ENCODE measurements around the gene CTRB2. TPM values are rescaled to one million over a fixed set of nuclear protein-coding genes. Genes with fewer than 3 reads are reported as not detected.

CTRB2 gene
- total RNA-seq, 4 donors from 2014 or later, result not detected

DNA sequence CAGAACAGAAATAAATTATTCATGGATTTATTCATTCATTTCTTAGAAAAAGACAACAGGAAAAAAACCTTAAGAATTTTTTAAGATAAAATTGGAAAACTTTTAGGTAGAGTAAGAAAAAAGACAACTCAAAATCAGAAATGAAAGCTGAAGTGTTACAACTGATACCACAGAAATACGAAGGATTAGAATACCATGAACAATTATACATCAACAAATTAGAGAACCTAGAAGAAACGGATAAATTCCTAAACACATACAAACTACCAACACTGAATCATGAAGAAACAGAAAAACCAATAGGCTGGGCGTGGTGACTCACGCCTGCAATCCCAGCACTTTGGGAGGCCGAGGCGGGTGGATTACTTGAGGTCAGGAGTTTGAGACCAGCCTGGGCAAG is 27.8 kb downstream of the CTRB2 start:
- Histone ChIP-seq H3K4me3 (no peak overlapping the region), H3K36me3 (no peaks in the 10 kb centered on the region), H3K27ac (no peak overlapping the region), H3K4me1 (no peaks in the 10 kb centered on the region), H3K9me3 (peaks cover 24% of the 10 kb centered on the region), H3K27me3 (no peaks in the 10 kb centered on the region)
- TF ChIP-seq POLR2A (IDR thresholded peaks at IDR 0.05), result no peak
- TF ChIP-seq, protein P1, sequence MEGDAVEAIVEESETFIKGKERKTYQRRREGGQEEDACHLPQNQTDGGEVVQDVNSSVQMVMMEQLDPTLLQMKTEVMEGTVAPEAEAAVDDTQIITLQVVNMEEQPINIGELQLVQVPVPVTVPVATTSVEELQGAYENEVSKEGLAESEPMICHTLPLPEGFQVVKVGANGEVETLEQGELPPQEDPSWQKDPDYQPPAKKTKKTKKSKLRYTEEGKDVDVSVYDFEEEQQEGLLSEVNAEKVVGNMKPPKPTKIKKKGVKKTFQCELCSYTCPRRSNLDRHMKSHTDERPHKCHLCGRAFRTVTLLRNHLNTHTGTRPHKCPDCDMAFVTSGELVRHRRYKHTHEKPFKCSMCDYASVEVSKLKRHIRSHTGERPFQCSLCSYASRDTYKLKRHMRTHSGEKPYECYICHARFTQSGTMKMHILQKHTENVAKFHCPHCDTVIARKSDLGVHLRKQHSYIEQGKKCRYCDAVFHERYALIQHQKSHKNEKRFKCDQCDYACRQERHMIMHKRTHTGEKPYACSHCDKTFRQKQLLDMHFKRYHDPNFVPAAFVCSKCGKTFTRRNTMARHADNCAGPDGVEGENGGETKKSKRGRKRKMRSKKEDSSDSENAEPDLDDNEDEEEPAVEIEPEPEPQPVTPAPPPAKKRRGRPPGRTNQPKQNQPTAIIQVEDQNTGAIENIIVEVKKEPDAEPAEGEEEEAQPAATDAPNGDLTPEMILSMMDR (IDR thresholded peaks at IDR 0.05), result no peak
- no peak for TF ChIP-seq POLR2AphosphoS5 (IDR thresholded peaks at IDR 0.05)
- TF ChIP-seq EP300 (IDR thresholded peaks at IDR 0.05), result no peak
- no peak for DNase-seq (ENCODE audit: low spot score in 2 of 2)
- 94% methylated on average over 6 of the region's 6 CpGs for WGBS

DNA sequence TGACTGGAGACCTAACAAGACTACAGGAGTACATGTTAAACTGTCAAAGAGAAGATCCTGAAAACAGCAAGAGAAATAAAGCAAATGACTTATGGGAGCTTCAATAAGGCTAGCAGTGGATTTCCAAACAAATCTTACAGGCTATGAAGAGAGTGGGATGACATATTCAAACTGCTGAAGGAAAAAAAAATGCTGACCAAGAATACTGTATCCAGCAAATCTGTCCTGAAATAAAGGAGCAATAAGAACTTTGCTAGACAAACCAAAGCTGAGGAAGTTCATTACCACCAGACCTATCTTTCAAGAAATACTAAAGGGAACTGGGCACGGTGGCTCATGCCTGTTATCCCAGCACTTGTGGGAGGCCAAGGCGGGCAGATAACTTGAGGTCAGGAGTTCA is 30.0 kb downstream of the CTRB2 start:
- no peak for DNase-seq (ENCODE audit: low spot score in 2 of 2)
- Histone ChIP-seq H3K4me1 (no peaks in the 10 kb centered on the region), H3K9me3 (peaks cover 31% of the 10 kb centered on the region), H3K27me3 (no peaks in the 10 kb centered on the region), H3K4me3 (no peak overlapping the region), H3K36me3 (no peaks in the 10 kb centered on the region), H3K27ac (no peak overlapping the region)
- TF ChIP-seq, protein P1 (IDR thresholded peaks at IDR 0.05), result no peak
- no peak for TF ChIP-seq POLR2A (IDR thresholded peaks at IDR 0.05)
- TF ChIP-seq POLR2AphosphoS5 (IDR thresholded peaks at IDR 0.05), result no peak
- no peak for TF ChIP-seq EP300 (IDR thresholded peaks at IDR 0.05)
- 94% methylated on average over 2 of the region's 2 CpGs for WGBS

DNA sequence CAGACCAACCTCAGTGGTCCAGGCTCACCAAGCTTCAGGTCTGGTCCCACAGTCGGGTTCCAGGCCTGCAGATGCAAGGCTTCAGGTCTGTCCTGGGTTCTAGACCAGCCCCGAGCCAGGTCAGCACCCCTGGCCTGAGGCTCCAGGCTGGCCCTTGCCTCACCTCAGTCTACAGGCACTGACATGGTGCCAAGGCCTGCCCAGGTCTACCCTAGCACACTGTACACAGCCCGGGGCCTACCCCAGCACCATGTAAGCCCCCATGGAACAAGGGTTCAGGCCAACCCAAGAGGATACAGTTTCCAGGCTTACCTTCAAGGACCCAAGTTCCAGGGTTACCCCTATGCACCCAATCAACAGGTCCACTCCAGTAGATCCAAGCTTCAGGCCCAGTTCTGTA is 31.9 kb downstream of the CTRB2 start:
- no peak for TF ChIP-seq POLR2A (IDR thresholded peaks at IDR 0.05)

DNA sequence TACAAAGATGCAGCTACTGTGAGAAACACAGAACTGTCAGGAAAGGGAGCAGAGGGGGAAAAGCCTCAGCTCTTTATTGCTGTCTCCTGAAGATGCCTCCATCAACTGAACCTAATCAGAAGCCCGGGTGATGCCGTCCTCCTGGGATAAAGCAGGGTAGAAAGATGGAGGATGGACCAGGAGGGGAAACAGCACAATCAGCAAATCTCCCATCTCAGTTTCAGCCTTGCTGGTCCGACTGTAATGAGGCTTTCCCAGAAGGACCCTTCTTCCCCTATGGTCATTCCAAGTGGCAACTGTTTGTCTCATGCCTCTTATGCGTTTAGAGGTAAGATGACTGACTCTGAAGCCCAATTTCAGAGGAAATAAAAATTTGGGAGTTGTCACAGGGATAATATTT is 34.4 kb downstream of the CTRB2 start:
- WGBS, result 97% methylated on average over 4 of the region's 4 CpGs
- TF ChIP-seq EP300 (IDR thresholded peaks at IDR 0.05), result no peak
- TF ChIP-seq POLR2AphosphoS5 (IDR thresholded peaks at IDR 0.05), result no peak
- TF ChIP-seq, protein P1 (IDR thresholded peaks at IDR 0.05), result no peak
- TF ChIP-seq POLR2A (IDR thresholded peaks at IDR 0.05), result no peak
- Histone ChIP-seq H3K27me3 (no peaks in the 10 kb centered on the region), H3K27ac (no peak overlapping the region), H3K9me3 (peaks cover 54% of the 10 kb centered on the region), H3K4me3 (no peak overlapping the region), H3K4me1 (no peaks in the 10 kb centered on the region), H3K36me3 (peaks cover 39% of the 10 kb centered on the region)
- DNase-seq (ENCODE audit: low spot score in 2 of 2), result no peak

More for the DNA sequence above, 31.9 kb downstream of the CTRB2 start:
- 100% methylated on average over 2 of the region's 3 CpGs for WGBS
- Histone ChIP-seq H3K4me3 (no peak overlapping the region), H3K36me3 (peaks cover 14% of the 10 kb centered on the region), H3K27me3 (no peaks in the 10 kb centered on the region), H3K9me3 (peaks cover 39% of the 10 kb centered on the region), H3K27ac (no peak overlapping the region), H3K4me1 (no peaks in the 10 kb centered on the region)
- no peak for DNase-seq (ENCODE audit: low spot score in 2 of 2)

DNA sequence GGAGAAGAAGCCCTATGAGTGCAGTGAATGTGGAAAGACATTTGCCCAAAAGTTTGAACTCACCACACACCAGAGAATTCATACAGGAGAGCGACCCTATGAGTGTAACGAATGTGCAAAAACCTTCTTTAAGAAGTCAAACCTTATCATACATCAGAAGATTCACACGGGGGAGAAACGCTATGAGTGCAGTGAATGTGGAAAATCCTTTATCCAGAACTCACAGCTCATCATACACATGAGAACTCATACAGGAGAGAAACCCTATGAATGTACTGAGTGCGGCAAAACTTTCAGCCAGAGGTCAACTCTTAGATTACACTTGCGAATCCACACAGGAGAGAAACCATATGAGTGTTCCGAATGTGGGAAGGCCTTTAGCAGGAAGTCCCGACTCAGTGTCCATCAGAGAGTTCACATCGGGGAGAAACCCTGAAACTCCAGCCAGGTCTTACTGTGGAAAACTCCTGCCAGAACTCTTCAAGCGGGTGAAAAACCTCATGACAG is 37.0 kb downstream of the CTRB2 start:
- Histone ChIP-seq H3K27ac (no peak overlapping the region), H3K9me3 (peaks cover 31% of the 10 kb centered on the region), H3K4me3 (no peak overlapping the region), H3K36me3 (peaks cover 51% of the 10 kb centered on the region), H3K4me1 (no peaks in the 10 kb centered on the region), H3K27me3 (no peaks in the 10 kb centered on the region)
- TF ChIP-seq POLR2AphosphoS5 (IDR thresholded peaks at IDR 0.05), result no peak
- TF ChIP-seq POLR2A (IDR thresholded peaks at IDR 0.05), result no peak
- TF ChIP-seq EP300 (IDR thresholded peaks at IDR 0.05), result no peak
- TF ChIP-seq, protein P1 (IDR thresholded peaks at IDR 0.05), result no peak
- 96% methylated on average over 10 of the region's 10 CpGs for WGBS
- DNase-seq (ENCODE audit: low spot score in 2 of 2), result no peak

DNA sequence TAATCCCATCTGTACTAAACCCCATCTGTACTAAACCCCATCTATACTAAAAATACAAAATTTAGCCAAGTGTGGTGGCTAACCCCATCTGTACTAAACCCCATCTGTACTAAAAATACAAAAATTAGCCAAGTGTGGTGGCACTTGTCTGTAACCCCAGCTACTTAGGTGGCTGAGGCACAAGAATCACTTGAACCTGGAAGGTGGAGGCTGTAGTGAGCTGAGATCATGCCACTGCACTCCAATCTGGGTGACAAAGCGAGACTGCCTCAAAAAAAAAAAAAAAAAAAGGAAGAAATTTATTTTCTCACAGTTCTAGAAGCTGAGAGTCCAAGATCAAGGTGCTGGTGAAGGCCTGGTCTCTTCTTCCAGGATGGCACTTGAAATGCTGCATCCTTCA is 46.6 kb downstream of the CTRB2 start:
- Histone ChIP-seq H3K4me3 (no peak overlapping the region), H3K27ac (no peak overlapping the region), H3K4me1 (no peaks in the 10 kb centered on the region), H3K27me3 (no peaks in the 10 kb centered on the region), H3K9me3 (no peaks in the 10 kb centered on the region), H3K36me3 (peaks cover 11% of the 10 kb centered on the region)
- DNase-seq (ENCODE audit: low spot score in 2 of 2), result no peak
- TF ChIP-seq EP300 (IDR thresholded peaks at IDR 0.05) (no peak), POLR2A (IDR thresholded peaks at IDR 0.05) (no peak), POLR2AphosphoS5 (IDR thresholded peaks at IDR 0.05) (no peak)
- WGBS, result 94% methylated on average over 1 of the region's 1 CpG

Other genes with a start within 250 kb of the CTRB2 start
- 100 to 1,000 TPM in 1 of 4 donors, 10 to 100 TPM in 3; 26.2 to 153 (median 59.1) TPM for gene WDR59, start 222.0 kb downstream of the CTRB2 start, total RNA-seq
- gene ZNRF1, start 208.1 kb downstream of the CTRB2 start, total RNA-seq, result 10 to 100 TPM; 13.0 to 16.7 (median 15.8) TPM
- 10 to 100 TPM; 10.7 to 19.2 (median 14.0) TPM for gene LDHD, start 90.4 kb downstream of the CTRB2 start, total RNA-seq
- 1 to 10 TPM; 4.4 to 8.7 (median 6.8) TPM for gene ZFP1, start 58.6 kb downstream of the CTRB2 start, total RNA-seq
- gene CTRB1, start 11.8 kb upstream of the CTRB2 start, total RNA-seq, result not detected
- 10 to 100 TPM; 26.5 to 39.2 (median 30.9) TPM for gene BCAR1, start 44.5 kb upstream of the CTRB2 start, total RNA-seq
- gene CFDP1, start 226.3 kb upstream of the CTRB2 start, total RNA-seq, result 10 to 100 TPM; 36.7 to 81.4 (median 48.2) TPM

All from suprapubic skin (tissue), 4 donors.